Panc1 (cell line): ENCODE results near the gene ARPC1B. TPM values are rescaled to one million over a fixed set of nuclear protein-coding genes. Genes with fewer than 3 reads are reported as not detected.
A peak's percentile ranks its signal among the peaks of the same experiment; 100 is the strongest.

ENCODE experiments used
- ATAC-seq: fragments of 200-7000 bp; cut with Tn5 transposase; 2 replicates; pipeline ENCODE4 v1.9.1; 2020; ENCODE audit warnings: mild to moderate bottlenecking, moderate library complexity
- BruUV-seq: library from RNA; stranded (reverse); fragments of 400-500 nt; replicated peaks from 2 replicates; lab custom pipeline; 2021; lab: Mats Ljungman, UMichigan
- CTCF ChIA-PET: fragments of 300-600 bp; sonication (Branson Sonifier 250); formaldehyde crosslinking; loops from one replicate; lab custom pipeline; 2022; ENCODE audit warnings: antibody characterized with exemption; lab: Charles Lee
- POLR2A ChIA-PET: fragments of 300-600 bp; sonication (Branson Sonifier 250); formaldehyde crosslinking; loops from one replicate; lab custom pipeline; 2022; ENCODE audit warnings: antibody characterized with exemption; lab: Charles Lee
- DNase-seq: peaks from one replicate; pipeline ENCODE4 v3.0.0-alpha.2; 2010; ENCODE audit warnings: low read depth, low spot score
- H3K27ac ChIP-seq: 2 replicates; pipeline ENCODE4 v1.5.1; 2011; ENCODE audit warnings: mild to moderate bottlenecking, low read length, inconsistent platforms
- H3K27me3 ChIP-seq: fragments of 200-500 bp; sonication (Bioruptor generic); 2 replicates; pipeline ENCODE4 v1.6.0; 2014; ENCODE audit warnings: low read length, inconsistent platforms; ENCODE audit not compliant: control insufficient read depth, insufficient read depth
- H3K36me3 ChIP-seq: fragments of 200-500 bp; sonication (Bioruptor generic); 2 replicates; pipeline ENCODE4 v1.5.1; 2014; ENCODE audit warnings: inconsistent platforms, mild to moderate bottlenecking, low read length, moderate library complexity; ENCODE audit not compliant: control insufficient read depth, insufficient read depth
- H3K4me1 ChIP-seq: 2 replicates; pipeline ENCODE4 v1.5.1; 2011; ENCODE audit warnings: inconsistent platforms, mild to moderate bottlenecking, low read length, moderate library complexity; ENCODE audit not compliant: control insufficient read depth, insufficient read depth
- H3K4me3 ChIP-seq, 2 experiments: 2 replicates each; pipeline ENCODE4 v1.5.1; 2011 to 2012; ENCODE audit warnings: low read depth in 2 of 2, low read length in 2 of 2, mild to moderate bottlenecking in 2 of 2, inconsistent platforms in 1 of 2, moderate library complexity in 1 of 2
- H3K9me3 ChIP-seq: fragments of 200-500 bp; sonication (Bioruptor generic); 2 replicates; pipeline ENCODE4 v1.5.1; 2014; ENCODE audit warnings: low read depth, mild to moderate bottlenecking, inconsistent platforms, low read length, moderate library complexity; ENCODE audit not compliant: control insufficient read depth, insufficient read depth
- POLR2AphosphoS5 ChIP-seq: IDR thresholded peaks from 2 replicates; pipeline ENCODE4 v1.6.1; 2012; ENCODE audit warnings: mild to moderate bottlenecking, low read depth, low read length, moderate library complexity
- SIN3A ChIP-seq: IDR thresholded peaks from 2 replicates; pipeline ENCODE4 v1.6.1; 2012; ENCODE audit warnings: low read depth, mild to moderate bottlenecking, low read length, moderate library complexity, borderline replicate concordance; ENCODE audit not compliant: insufficient read depth
- TCF7L2 ChIP-seq: IDR thresholded peaks from 2 replicates; pipeline ENCODE4 v1.6.1; 2011; ENCODE audit warnings: mild to moderate bottlenecking, low read depth, low read length, inconsistent platforms
- in situ Hi-C: cut with HindIII; loops from 2 replicates; pipeline ENCODE4 v1.10.0; 2016; ENCODE audit warnings: low sequenced_read_pairs, low pct_unique_long_range_greater_than_20kb
- intact Hi-C: fragments of 100-400 bp; cut with micrococcal nuclease; formaldehyde crosslinking; loops from one replicate; pipeline ENCODE4 v1.10.0; 2022; ENCODE audit not compliant: unreplicated experiment
- total RNA-seq: library from RNA; stranded (reverse); gene quantifications from one replicate; pipeline ENCODE4 v1.2.1, GENCODE V29; 2021; ENCODE audit not compliant: unreplicated experiment
- TF ChIP-seq, protein P1 (sequence below), 2 experiments: IDR thresholded peaks; 2 replicates each; pipeline ENCODE4 v1.6.1; 2011 to 2012; ENCODE audit warnings: low read depth in 2 of 2, control low read depth in 1 of 2, low read length in 1 of 2, mild to moderate bottlenecking in 1 of 2, moderate library complexity in 1 of 2; ENCODE audit not compliant: insufficient read depth in 1 of 2
- TF ChIP-seq, protein P2 (sequence below): fragments of 450-650 bp; IDR thresholded peaks from 2 replicates; pipeline ENCODE4 v1.5.1; 2017; ENCODE audit warnings: mild to moderate bottlenecking

Gene ARPC1B
- total RNA-seq, 1 experiment from 2014 or later, result 266 TPM

DNA sequence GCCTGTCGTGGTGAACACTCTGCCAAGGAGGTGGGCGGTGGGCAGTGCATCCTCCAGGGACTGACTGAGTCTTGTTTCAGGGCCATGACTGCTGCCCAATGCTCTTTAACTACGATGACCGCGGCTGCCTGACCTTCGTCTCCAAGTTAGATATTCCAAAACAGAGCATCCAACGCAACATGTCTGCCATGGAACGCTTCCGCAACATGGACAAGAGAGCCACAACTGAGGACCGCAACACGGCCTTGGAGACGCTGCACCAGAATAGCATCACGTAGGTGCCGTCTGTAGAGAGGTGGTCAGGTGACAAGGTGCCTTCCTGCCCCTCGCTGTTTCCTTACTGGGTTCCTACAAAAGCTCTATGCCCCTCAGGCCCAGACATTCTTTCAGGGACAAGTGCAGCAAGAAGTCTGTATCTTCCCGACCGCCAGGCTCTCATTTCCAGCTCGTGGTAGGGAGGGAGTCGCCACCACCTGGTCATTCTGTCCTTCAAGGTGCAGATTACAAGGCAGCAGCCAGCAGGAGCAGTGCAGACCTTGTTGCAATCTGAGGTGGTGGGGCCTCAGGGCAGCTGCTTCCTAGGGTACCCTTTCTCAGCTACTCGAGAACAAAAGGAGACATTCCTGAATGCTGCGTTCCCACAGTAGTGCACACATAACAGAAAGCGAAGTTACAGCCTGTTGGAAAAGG, 14.9 kb upstream of the ARPC1B start:
- ChIA-PET CTCF (no interaction called here), POLR2A (interaction anchor here (0.6 kb wide), 1 partner anchor 277 kb away, joined by 4 read pairs; no protein-coding TSS in a partner anchor)
- no TSS peak for BruUV-seq
- Histone ChIP-seq H3K36me3 (peaks cover 12% of the 10 kb centered on the region; the same call in 1 of the 2 replicates), H3K4me3 (no peak overlapping the region), H3K4me1 (no peaks in the 10 kb centered on the region), H3K27me3 (no peaks in the 10 kb centered on the region), H3K9me3 (no peaks in the 10 kb centered on the region), H3K27ac (no peak overlapping the region)
- TF ChIP-seq, protein P1, sequence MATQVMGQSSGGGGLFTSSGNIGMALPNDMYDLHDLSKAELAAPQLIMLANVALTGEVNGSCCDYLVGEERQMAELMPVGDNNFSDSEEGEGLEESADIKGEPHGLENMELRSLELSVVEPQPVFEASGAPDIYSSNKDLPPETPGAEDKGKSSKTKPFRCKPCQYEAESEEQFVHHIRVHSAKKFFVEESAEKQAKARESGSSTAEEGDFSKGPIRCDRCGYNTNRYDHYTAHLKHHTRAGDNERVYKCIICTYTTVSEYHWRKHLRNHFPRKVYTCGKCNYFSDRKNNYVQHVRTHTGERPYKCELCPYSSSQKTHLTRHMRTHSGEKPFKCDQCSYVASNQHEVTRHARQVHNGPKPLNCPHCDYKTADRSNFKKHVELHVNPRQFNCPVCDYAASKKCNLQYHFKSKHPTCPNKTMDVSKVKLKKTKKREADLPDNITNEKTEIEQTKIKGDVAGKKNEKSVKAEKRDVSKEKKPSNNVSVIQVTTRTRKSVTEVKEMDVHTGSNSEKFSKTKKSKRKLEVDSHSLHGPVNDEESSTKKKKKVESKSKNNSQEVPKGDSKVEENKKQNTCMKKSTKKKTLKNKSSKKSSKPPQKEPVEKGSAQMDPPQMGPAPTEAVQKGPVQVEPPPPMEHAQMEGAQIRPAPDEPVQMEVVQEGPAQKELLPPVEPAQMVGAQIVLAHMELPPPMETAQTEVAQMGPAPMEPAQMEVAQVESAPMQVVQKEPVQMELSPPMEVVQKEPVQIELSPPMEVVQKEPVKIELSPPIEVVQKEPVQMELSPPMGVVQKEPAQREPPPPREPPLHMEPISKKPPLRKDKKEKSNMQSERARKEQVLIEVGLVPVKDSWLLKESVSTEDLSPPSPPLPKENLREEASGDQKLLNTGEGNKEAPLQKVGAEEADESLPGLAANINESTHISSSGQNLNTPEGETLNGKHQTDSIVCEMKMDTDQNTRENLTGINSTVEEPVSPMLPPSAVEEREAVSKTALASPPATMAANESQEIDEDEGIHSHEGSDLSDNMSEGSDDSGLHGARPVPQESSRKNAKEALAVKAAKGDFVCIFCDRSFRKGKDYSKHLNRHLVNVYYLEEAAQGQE (IDR thresholded peaks at IDR 0.05; ENCODE audit: insufficient read depth in 1 of 2, low read depth in 2 of 2, low read length in 1 of 2), result no peak
- TF ChIP-seq TCF7L2 (no peak), SIN3A (no peak), POLR2AphosphoS5 (no peak)
- TF ChIP-seq, protein P2, sequence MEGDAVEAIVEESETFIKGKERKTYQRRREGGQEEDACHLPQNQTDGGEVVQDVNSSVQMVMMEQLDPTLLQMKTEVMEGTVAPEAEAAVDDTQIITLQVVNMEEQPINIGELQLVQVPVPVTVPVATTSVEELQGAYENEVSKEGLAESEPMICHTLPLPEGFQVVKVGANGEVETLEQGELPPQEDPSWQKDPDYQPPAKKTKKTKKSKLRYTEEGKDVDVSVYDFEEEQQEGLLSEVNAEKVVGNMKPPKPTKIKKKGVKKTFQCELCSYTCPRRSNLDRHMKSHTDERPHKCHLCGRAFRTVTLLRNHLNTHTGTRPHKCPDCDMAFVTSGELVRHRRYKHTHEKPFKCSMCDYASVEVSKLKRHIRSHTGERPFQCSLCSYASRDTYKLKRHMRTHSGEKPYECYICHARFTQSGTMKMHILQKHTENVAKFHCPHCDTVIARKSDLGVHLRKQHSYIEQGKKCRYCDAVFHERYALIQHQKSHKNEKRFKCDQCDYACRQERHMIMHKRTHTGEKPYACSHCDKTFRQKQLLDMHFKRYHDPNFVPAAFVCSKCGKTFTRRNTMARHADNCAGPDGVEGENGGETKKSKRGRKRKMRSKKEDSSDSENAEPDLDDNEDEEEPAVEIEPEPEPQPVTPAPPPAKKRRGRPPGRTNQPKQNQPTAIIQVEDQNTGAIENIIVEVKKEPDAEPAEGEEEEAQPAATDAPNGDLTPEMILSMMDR, result no peak
- intact Hi-C loops, result no loop called here
- no peak for DNase-seq
- no peak for ATAC-seq
- in situ Hi-C loops, result no loop called here

DNA sequence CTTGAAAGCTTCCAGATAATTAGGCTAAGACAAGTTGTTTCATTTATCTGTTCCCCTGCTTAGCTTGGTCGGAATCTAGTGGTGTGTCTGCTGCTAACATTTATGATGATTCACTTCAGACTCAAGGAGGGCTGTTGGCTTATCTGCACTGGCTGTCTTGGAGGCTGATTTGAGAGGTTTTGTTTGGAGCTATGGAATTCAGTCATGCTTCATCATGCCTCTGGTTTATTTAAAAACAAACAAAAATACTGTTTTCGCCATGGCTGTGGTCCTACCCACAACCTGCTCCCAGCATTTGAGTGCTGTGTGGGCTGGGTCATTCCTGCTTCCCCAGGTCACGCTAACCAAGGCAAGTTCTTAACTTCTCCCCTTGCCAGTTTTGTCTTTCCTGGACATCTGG, 11.7 kb upstream of the ARPC1B start:
- Histone ChIP-seq H3K36me3 (peaks cover 14% of the 10 kb centered on the region; the same call in 1 of the 2 replicates), H3K27ac (no peak overlapping the region), H3K27me3 (no peaks in the 10 kb centered on the region), H3K4me1 (no peaks in the 10 kb centered on the region), H3K4me3 (no peak overlapping the region), H3K9me3 (no peaks in the 10 kb centered on the region)
- intact Hi-C loops, result no loop called here
- ATAC-seq (no peak), DNase-seq (no peak)
- CTCF ChIA-PET, result no interaction called here
- TSS peak; percentile 57 for BruUV-seq
- POLR2A ChIA-PET, result interaction anchor here (0.7 kb wide), 1 partner anchor 11 kb away, joined by 4 read pairs; no protein-coding TSS in a partner anchor
- TF ChIP-seq SIN3A (no peak), TCF7L2 (no peak), POLR2AphosphoS5 (no peak)
- TF ChIP-seq, protein P2, result no peak
- TF ChIP-seq, protein P1 (IDR thresholded peaks at IDR 0.05; ENCODE audit: insufficient read depth in 1 of 2, low read depth in 2 of 2, low read length in 1 of 2), result no peak
- in situ Hi-C loops, result no loop called here
